A673 (cell line): ENCODE results near the gene CUBN. TPM values are rescaled to one million over a fixed set of nuclear protein-coding genes. Genes with fewer than 3 reads are reported as not detected.

Experiments used
- BruUV-seq: library from RNA; stranded (reverse); fragments of 400-500 nt; replicated peaks from 2 replicates; lab custom pipeline; 2021; lab: Mats Ljungman, UMichigan
- CTCF ChIA-PET: fragments of 300-600 bp; sonication (Branson Sonifier 250); formaldehyde crosslinking; loops from one replicate; lab custom pipeline; 2022; ENCODE audit warnings: antibody characterized with exemption; lab: Charles Lee
- POLR2A ChIA-PET: fragments of 300-600 bp; sonication (Branson Sonifier 250); formaldehyde crosslinking; loops from one replicate; lab custom pipeline; 2022; ENCODE audit warnings: antibody characterized with exemption; ENCODE audit not compliant: low non-redundant PET; lab: Charles Lee
- DNase-seq: peaks from one replicate; pipeline ENCODE4 v3.0.0-alpha.2; 2015; ENCODE audit warnings: low spot score
- H3K27ac ChIP-seq: fragments of 200-600 bp; sonication (generic); 2 replicates; pipeline ENCODE4 v1.5.1; 2016; ENCODE audit warnings: mixed run types, low read depth, mild to moderate bottlenecking, mixed read lengths, antibody characterized with exemption, low read length; ENCODE audit not compliant: poor library complexity, severe bottlenecking
- H3K27me3 ChIP-seq: fragments of 200-600 bp; sonication (generic); replicated peaks from 2 replicates; pipeline ENCODE4 v1.6.1; 2017; ENCODE audit warnings: mixed run types, low read depth, mild to moderate bottlenecking, mixed read lengths, antibody characterized with exemption, low read length; ENCODE audit not compliant: insufficient read depth, poor library complexity
- H3K36me3 ChIP-seq: fragments of 200-600 bp; sonication (generic); 2 replicates; pipeline ENCODE4 v1.6.1; 2016; ENCODE audit warnings: mixed run types, mild to moderate bottlenecking, mixed read lengths, antibody characterized with exemption, low read length; ENCODE audit not compliant: insufficient read depth, poor library complexity, severe bottlenecking
- H3K4me1 ChIP-seq: fragments of 200-600 bp; sonication (generic); 2 replicates; pipeline ENCODE4 v1.6.1; 2017; ENCODE audit warnings: mixed run types, mild to moderate bottlenecking, mixed read lengths, antibody characterized with exemption, low read length; ENCODE audit not compliant: insufficient read depth, poor library complexity, severe bottlenecking
- H3K4me3 ChIP-seq: fragments of 200-600 bp; sonication (generic); 2 replicates; pipeline ENCODE4 v1.5.1; 2016; ENCODE audit warnings: low read depth, mixed run types, mild to moderate bottlenecking, mixed read lengths, low read length; ENCODE audit not compliant: poor library complexity, severe bottlenecking
- H3K9me3 ChIP-seq: fragments of 200-600 bp; sonication (generic); 2 replicates; pipeline ENCODE4 v1.6.1; 2016; ENCODE audit warnings: mixed run types, low read depth, mild to moderate bottlenecking, mixed read lengths, antibody characterized with exemption, low read length; ENCODE audit not compliant: poor library complexity, severe bottlenecking
- EZH2 ChIP-seq: fragments of 200-600 bp; sonication (generic); IDR thresholded peaks from 2 replicates; pipeline ENCODE4 v1.6.1; 2017; ENCODE audit warnings: borderline replicate concordance, low read depth, mild to moderate bottlenecking, mixed read lengths, antibody characterized with exemption, low read length; ENCODE audit not compliant: poor library complexity, severe bottlenecking
- intact Hi-C: fragments of 100-400 bp; cut with micrococcal nuclease; formaldehyde crosslinking; loops from one replicate; pipeline ENCODE4 v1.10.0; 2022; ENCODE audit not compliant: unreplicated experiment
- total RNA-seq: library from RNA; stranded (reverse); gene quantifications from 2 replicates; pipeline ENCODE4 v1.2.3, GENCODE V29; 2021
- TF ChIP-seq, protein P1 (sequence below): fragments of 300-800, 200-600 bp; sonication (generic); conservative IDR thresholded peaks from 2 replicates; pipeline ENCODE4 v1.5.1; 2017; ENCODE audit warnings: low read depth, mild to moderate bottlenecking, antibody characterized with exemption, low read length, moderate library complexity, mixed read lengths

The CUBN gene
- total RNA-seq, 1 experiment from 2014 or later = 3.4 TPM

DNA sequence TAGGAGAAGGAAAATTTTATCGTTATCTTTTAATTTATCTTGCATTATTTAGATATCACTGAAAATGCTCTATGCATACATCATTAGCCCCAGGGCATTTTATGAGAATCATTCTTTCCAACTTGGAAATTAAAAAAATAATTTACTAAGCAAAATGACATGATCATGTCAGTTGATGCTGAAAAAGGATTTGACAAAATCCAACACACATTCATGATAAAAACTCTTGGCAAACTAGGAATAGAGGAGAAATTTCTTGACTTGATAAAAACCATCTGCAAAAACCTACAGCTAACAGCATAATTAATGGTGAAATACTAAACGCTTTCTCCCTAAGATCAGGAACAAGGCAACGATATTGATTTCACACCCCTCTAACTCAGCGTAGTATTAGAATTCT lies 272.2 kb downstream of the CUBN start:
- intact Hi-C loops = no loop called here

DNA sequence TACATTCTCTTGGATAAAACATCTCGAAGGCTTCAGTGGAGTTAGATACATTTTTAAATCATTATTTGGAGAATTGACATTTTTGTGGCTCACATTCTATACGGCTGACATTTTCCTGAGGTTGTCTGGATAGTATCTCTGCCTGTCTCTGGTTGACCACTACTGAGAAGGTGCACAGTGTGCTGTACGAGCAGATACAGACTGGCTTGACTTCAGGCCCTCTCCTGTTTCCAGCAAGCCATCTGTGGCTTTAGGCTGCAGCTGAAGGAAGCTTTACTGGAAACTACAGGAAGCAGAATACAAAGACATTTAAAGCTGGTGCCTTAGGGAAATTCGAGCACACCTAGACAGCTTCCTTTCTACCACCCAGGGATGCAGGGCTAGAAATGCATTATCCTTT lies 273.0 kb downstream of the CUBN start:
- Histone ChIP-seq H3K36me3 (no peaks in the 10 kb centered on the region), H3K27ac (no peak overlapping the region), H3K4me1 (peaks cover 5% of the 10 kb centered on the region), H3K9me3 (no peaks in the 10 kb centered on the region), H3K4me3 (no peak overlapping the region), H3K27me3 (no peaks in the 10 kb centered on the region)
- ChIA-PET POLR2A (no interaction called here), CTCF (no interaction called here)
- no peak for TF ChIP-seq EZH2
- TF ChIP-seq, protein P1, sequence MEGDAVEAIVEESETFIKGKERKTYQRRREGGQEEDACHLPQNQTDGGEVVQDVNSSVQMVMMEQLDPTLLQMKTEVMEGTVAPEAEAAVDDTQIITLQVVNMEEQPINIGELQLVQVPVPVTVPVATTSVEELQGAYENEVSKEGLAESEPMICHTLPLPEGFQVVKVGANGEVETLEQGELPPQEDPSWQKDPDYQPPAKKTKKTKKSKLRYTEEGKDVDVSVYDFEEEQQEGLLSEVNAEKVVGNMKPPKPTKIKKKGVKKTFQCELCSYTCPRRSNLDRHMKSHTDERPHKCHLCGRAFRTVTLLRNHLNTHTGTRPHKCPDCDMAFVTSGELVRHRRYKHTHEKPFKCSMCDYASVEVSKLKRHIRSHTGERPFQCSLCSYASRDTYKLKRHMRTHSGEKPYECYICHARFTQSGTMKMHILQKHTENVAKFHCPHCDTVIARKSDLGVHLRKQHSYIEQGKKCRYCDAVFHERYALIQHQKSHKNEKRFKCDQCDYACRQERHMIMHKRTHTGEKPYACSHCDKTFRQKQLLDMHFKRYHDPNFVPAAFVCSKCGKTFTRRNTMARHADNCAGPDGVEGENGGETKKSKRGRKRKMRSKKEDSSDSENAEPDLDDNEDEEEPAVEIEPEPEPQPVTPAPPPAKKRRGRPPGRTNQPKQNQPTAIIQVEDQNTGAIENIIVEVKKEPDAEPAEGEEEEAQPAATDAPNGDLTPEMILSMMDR = no peak
- no TSS peak for BruUV-seq
- intact Hi-C loops = no loop called here
- DNase-seq = no peak

More for the DNA sequence above, 272.2 kb downstream of the CUBN start:
- no peak overlapping the region for H3K27ac ChIP-seq
- peaks cover 9% of the 10 kb centered on the region for H3K4me1 ChIP-seq
- ChIA-PET CTCF (no interaction called here), POLR2A (no interaction called here)
- H3K4me3 ChIP-seq = no peak overlapping the region
- TF ChIP-seq, protein P1 = no peak
- no peak for TF ChIP-seq EZH2
- BruUV-seq = no TSS peak
- H3K27me3 ChIP-seq = no peaks in the 10 kb centered on the region
- DNase-seq = no peak
- H3K9me3 ChIP-seq = no peaks in the 10 kb centered on the region
- no peaks in the 10 kb centered on the region for H3K36me3 ChIP-seq

DNA sequence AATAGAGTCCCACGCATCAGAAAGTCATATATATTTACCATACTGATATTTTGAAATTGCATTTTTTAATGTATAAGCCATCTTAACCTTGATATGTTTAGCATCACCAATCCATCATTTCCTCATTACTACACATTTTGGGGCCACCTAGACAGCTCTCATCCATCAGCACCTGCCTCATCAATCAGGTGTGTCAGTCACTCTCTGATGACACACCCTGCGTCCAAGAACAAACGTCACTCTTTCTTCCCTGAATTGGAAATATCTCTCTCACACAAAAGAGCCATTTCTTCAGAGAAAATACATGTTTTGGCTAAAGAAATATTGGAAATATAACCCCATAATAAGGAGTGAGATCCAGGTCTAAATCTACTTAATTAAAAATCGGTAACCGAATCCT lies 273.5 kb downstream of the CUBN start:
- Histone ChIP-seq H3K4me1 (peaks cover 5% of the 10 kb centered on the region), H3K27me3 (no peaks in the 10 kb centered on the region), H3K4me3 (no peak overlapping the region), H3K9me3 (no peaks in the 10 kb centered on the region), H3K36me3 (no peaks in the 10 kb centered on the region), H3K27ac (no peak overlapping the region)
- intact Hi-C loops = no loop called here
- no peak for DNase-seq
- ChIA-PET CTCF (no interaction called here), POLR2A (no interaction called here)
- BruUV-seq = no TSS peak
- no peak for TF ChIP-seq EZH2
- TF ChIP-seq, protein P1 = no peak
